OCI-LY7 (cell line): Measurements from ENCODE around the gene ANKRD44. TPM values are rescaled to one million over a fixed set of nuclear protein-coding genes. Genes with fewer than 3 reads are reported as not detected.

Experiments used
- BruUV-seq: library from RNA; stranded (reverse); fragments of 400-500 nt; replicated peaks from 2 replicates; lab custom pipeline; 2021; lab: Mats Ljungman, UMichigan
- CTCF ChIA-PET: fragments of 300-600 bp; sonication (Branson Sonifier 250); formaldehyde crosslinking; loops from one replicate; lab custom pipeline; 2022; ENCODE audit warnings: antibody characterized with exemption; ENCODE audit not compliant: unreplicated experiment; lab: Charles Lee
- POLR2A ChIA-PET: fragments of 300-600 bp; sonication (Branson Sonifier 250); formaldehyde crosslinking; loops from one replicate; lab custom pipeline; 2022; ENCODE audit warnings: antibody characterized with exemption; lab: Charles Lee
- DNase-seq: peaks from one replicate; pipeline ENCODE4 v3.0.0-alpha.2; 2015; ENCODE audit warnings: low spot score
- H2AFZ ChIP-seq: fragments of 200-600 bp; sonication (generic), shearing (Covaris generic); 2 replicates; pipeline ENCODE4 v1.6.1; 2014; ENCODE audit warnings: mild to moderate bottlenecking, antibody characterized with exemption, low read length, moderate library complexity
- H3K27ac ChIP-seq: fragments of 200-600 bp; sonication (generic); 2 replicates; pipeline ENCODE4 v1.5.1; 2014; ENCODE audit warnings: mixed run types, low read depth, mild to moderate bottlenecking, moderate library complexity, low read length, inconsistent platforms; ENCODE audit not compliant: poor library complexity, severe bottlenecking
- H3K36me3 ChIP-seq: fragments of 200-600 bp; sonication (generic); 2 replicates; pipeline ENCODE4 v1.6.1; 2014; ENCODE audit warnings: mild to moderate bottlenecking, antibody characterized with exemption, low read length, moderate library complexity, mixed read lengths; ENCODE audit not compliant: insufficient read depth
- H3K4me1 ChIP-seq: fragments of 200-600 bp; sonication (generic); 2 replicates; pipeline ENCODE4 v1.5.1; 2014; ENCODE audit warnings: mild to moderate bottlenecking, low read length; ENCODE audit not compliant: insufficient read depth, poor library complexity, severe bottlenecking
- H3K4me2 ChIP-seq: fragments of 200-600 bp; sonication (generic); 2 replicates; pipeline ENCODE4 v1.6.1; 2014; ENCODE audit warnings: mild to moderate bottlenecking, low read length
- H3K4me3 ChIP-seq: fragments of 200-600 bp; sonication (generic); 2 replicates; pipeline ENCODE4 v1.5.1; 2014; ENCODE audit warnings: mild to moderate bottlenecking, low read depth, low read length; ENCODE audit not compliant: poor library complexity, severe bottlenecking
- H3K79me2 ChIP-seq: fragments of 200-600 bp; sonication (generic); 2 replicates; pipeline ENCODE4 v1.6.1; 2016; ENCODE audit warnings: low read depth, mild to moderate bottlenecking, low read length, moderate library complexity, mixed read lengths; ENCODE audit not compliant: insufficient read depth
- H3K9me2 ChIP-seq: fragments of 200-600 bp; sonication (generic); 2 replicates; pipeline ENCODE4 v1.6.1; 2016; ENCODE audit warnings: mild to moderate bottlenecking, low read length, mixed read lengths; ENCODE audit not compliant: insufficient read depth
- H3K9me3 ChIP-seq: fragments of 200-600 bp; sonication (generic); 2 replicates; pipeline ENCODE4 v1.6.1; 2014; ENCODE audit warnings: mild to moderate bottlenecking, mixed run types, low read length, mixed read lengths
- H4K20me1 ChIP-seq: fragments of 200-600 bp; sonication (generic); 2 replicates; pipeline ENCODE4 v1.6.1; 2014; ENCODE audit warnings: mild to moderate bottlenecking, antibody characterized with exemption, low read length, moderate library complexity, mixed read lengths; ENCODE audit not compliant: insufficient read depth
- EZH2phosphoT487 ChIP-seq: fragments of 200-600 bp; sonication (generic); IDR thresholded peaks from 2 replicates; pipeline ENCODE4 v1.6.1; 2018; ENCODE audit warnings: low read depth, borderline replicate concordance, mild to moderate bottlenecking, mixed run types, antibody characterized with exemption, low read length, moderate library complexity, mixed read lengths
- intact Hi-C: fragments of 100-400 bp; cut with micrococcal nuclease; formaldehyde crosslinking; loops from one replicate; pipeline ENCODE4 v1.10.0; 2022; ENCODE audit not compliant: unreplicated experiment
- total RNA-seq, 2 experiments: library from RNA; depleted of rRNA in 1 of 2; stranded (reverse); fragments of >200 nt in 1 of 2; shearing (Covaris generic) in 1 of 2; gene quantifications; 2 replicates each; pipeline ENCODE4 v1.2.3, GENCODE V29; 2014 to 2022
- TF ChIP-seq, protein P1 (sequence below): fragments of 200-600 bp; sonication (generic); conservative IDR thresholded peaks from 2 replicates; pipeline ENCODE4 v1.5.1; 2014; ENCODE audit warnings: mild to moderate bottlenecking, antibody characterized with exemption, low read length, moderate library complexity, mixed read lengths

ANKRD44 gene
- total RNA-seq, 2 experiments from 2014 or later: 69.4 to 73.7 TPM

DNA sequence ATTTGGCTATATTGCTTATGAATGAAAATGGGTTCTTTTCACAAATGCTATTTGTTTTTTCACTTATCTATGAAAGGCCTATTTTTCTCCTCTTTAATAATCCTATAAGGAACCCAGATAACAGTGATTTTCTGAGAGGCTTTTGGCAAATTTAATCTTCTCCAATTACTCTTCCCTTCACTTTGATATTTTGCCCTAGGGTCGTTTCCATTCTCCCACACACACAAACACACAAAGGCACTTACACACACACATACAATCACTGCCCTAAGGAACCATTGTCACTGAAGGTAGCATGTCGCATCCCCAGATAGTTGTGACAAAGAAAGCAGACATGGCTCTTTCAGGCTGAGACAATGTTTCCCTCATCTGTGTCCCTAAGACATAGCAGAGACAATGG lies 213.9 kb downstream of the ANKRD44 start:
- Histone ChIP-seq H2AFZ (no peak overlapping the region), H3K9me3 (no peaks in the 10 kb centered on the region), H3K27ac (no peak overlapping the region), H3K4me1 (no peaks in the 10 kb centered on the region), H3K79me2 (no peaks in the 10 kb centered on the region), H3K4me3 (no peak overlapping the region), H4K20me1 (no peaks in the 10 kb centered on the region), H3K4me2 (no peak overlapping the region), H3K36me3 (peaks cover 27% of the 10 kb centered on the region), H3K9me2 (no peaks in the 10 kb centered on the region)
- intact Hi-C loops: no loop called here
- no peak for DNase-seq
- no TSS peak for BruUV-seq
- ChIA-PET POLR2A (no interaction called here), CTCF (no interaction called here)
- TF ChIP-seq, protein P1, sequence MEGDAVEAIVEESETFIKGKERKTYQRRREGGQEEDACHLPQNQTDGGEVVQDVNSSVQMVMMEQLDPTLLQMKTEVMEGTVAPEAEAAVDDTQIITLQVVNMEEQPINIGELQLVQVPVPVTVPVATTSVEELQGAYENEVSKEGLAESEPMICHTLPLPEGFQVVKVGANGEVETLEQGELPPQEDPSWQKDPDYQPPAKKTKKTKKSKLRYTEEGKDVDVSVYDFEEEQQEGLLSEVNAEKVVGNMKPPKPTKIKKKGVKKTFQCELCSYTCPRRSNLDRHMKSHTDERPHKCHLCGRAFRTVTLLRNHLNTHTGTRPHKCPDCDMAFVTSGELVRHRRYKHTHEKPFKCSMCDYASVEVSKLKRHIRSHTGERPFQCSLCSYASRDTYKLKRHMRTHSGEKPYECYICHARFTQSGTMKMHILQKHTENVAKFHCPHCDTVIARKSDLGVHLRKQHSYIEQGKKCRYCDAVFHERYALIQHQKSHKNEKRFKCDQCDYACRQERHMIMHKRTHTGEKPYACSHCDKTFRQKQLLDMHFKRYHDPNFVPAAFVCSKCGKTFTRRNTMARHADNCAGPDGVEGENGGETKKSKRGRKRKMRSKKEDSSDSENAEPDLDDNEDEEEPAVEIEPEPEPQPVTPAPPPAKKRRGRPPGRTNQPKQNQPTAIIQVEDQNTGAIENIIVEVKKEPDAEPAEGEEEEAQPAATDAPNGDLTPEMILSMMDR: no peak
- TF ChIP-seq EZH2phosphoT487: no peak

DNA sequence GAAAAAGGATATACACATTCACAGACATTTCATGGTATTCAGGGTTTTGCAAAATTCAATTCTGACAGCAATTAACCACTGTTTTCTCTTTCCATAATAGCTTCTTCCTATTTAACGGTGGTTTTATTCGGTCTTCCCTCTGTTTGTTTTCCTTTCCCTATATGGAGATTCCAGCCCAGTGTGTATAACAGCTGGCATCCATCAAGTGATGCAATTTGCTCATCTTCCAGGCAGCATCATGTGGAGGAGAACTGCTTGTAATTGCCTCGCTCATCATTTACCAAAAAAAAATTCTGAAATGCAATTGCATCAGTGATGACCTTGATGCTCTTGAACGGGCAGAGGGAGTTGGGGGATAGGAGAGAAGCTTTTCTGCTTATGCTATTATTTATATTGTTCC lies 218.1 kb downstream of the ANKRD44 start:
- Histone ChIP-seq H4K20me1 (no peaks in the 10 kb centered on the region), H3K4me2 (no peak overlapping the region), H3K36me3 (peaks cover 29% of the 10 kb centered on the region), H3K4me3 (no peak overlapping the region), H2AFZ (no peak overlapping the region), H3K27ac (no peak overlapping the region), H3K9me2 (no peaks in the 10 kb centered on the region), H3K4me1 (no peaks in the 10 kb centered on the region), H3K9me3 (no peaks in the 10 kb centered on the region), H3K79me2 (no peaks in the 10 kb centered on the region)
- no TSS peak for BruUV-seq
- ChIA-PET CTCF (interaction anchor here (0.8 kb wide), 1 partner anchor 21 kb away, joined by 3 read pairs; no protein-coding TSS in a partner anchor), POLR2A (interaction anchor here (0.6 to 1.0 kb wide), 4 partner anchors 58 to 273 kb away, joined by 3 read pairs; no protein-coding TSS in a partner anchor)
- intact Hi-C loops: no loop called here
- no peak for DNase-seq
- TF ChIP-seq, protein P1: no peak
- TF ChIP-seq EZH2phosphoT487: no peak

DNA sequence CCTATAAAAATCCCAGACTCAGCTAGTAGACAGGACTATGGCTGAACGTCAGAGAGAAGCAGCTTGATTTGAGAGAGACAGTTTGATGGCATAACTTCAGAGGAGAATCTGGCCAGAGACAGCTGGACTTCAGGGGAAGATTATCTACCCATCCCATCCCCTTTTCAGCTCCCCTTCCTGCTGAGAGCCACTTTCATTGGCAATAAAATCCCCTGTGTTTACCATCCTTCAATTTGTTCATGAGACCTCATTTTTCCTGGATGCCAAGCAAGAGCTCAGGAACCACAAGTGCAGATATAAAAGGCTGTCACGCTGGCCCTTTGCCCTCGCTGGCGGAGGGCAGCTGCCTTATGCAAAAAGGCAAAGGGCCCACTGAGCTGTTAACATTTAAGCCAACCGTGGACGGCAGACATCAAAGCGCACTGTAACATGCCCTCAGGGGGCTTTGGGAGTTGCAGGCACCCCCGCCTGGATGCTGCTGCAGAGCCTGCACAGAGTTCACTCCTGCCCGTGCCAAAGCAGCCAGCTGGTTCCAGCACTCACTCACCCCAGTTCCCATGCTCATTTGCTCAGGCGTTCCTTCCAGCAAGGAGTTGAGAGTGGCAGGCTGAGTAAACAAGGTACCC lies 219.7 kb downstream of the ANKRD44 start:
- Histone ChIP-seq H4K20me1 (no peaks in the 10 kb centered on the region), H3K9me3 (no peaks in the 10 kb centered on the region), H2AFZ (no peak overlapping the region), H3K4me2 (no peak overlapping the region), H3K27ac (no peak overlapping the region), H3K79me2 (no peaks in the 10 kb centered on the region), H3K36me3 (peaks cover 36% of the 10 kb centered on the region), H3K4me1 (no peaks in the 10 kb centered on the region), H3K4me3 (no peak overlapping the region), H3K9me2 (no peaks in the 10 kb centered on the region)
- CTCF ChIA-PET: interaction anchor here (0.6 kb wide), 1 partner anchor 75 kb away, joined by 3 read pairs; no protein-coding TSS in a partner anchor
- TF ChIP-seq, protein P1: no peak
- no peak for TF ChIP-seq EZH2phosphoT487
- POLR2A ChIA-PET: interaction anchor here (0.7 to 1.8 kb wide), 3 partner anchors 23 to 404 kb away, joined by 3 to 5 read pairs (median 5); no protein-coding TSS in a partner anchor
- no peak for DNase-seq
- intact Hi-C loops: no loop called here
- no TSS peak for BruUV-seq
